ENCODE data around the gene CHRNA4.

The CHRNA4 gene

GRCh38 chr20:63396300-63396699 is 35.2 kb upstream of the CHRNA4 start:
- TF ChIP-seq CTCF (conservative IDR thresholded peaks at IDR 0.05) = no peak
- H3K27ac ChIP-seq = no peak overlapping the region

- no peak for TF ChIP-seq CTCF (conservative IDR thresholded peaks at IDR 0.05)
- H3K27ac ChIP-seq = no peak overlapping the region
Measured at GRCh38 chr20:63395723-63396122, 34.6 kb upstream of the CHRNA4 start.

GRCh38 chr20:63394920-63395455 is 33.8 kb upstream of the CHRNA4 start:
- H3K27ac ChIP-seq = no peak overlapping the region
- TF ChIP-seq CTCF (conservative IDR thresholded peaks at IDR 0.05) = no peak

GRCh38 chr20:63394069-63394919 is 33.1 kb upstream of the CHRNA4 start:
- no peak overlapping the region for H3K27ac ChIP-seq
- TF ChIP-seq CTCF (conservative IDR thresholded peaks at IDR 0.05) = no peak

- no peak overlapping the region for H3K27ac ChIP-seq
- no peak for TF ChIP-seq CTCF (conservative IDR thresholded peaks at IDR 0.05)
Measured at GRCh38 chr20:63393566-63393965, 32.4 kb upstream of the CHRNA4 start.

- H3K27ac ChIP-seq = no peak overlapping the region
- TF ChIP-seq CTCF (conservative IDR thresholded peaks at IDR 0.05) = no peak
Measured at GRCh38 chr20:63392465-63393365, 31.6 kb upstream of the CHRNA4 start.

- TF ChIP-seq CTCF (conservative IDR thresholded peaks at IDR 0.05) = no peak
- H3K27ac ChIP-seq = no peak overlapping the region
Measured at GRCh38 chr20:63387917-63388316, 26.8 kb upstream of the CHRNA4 start.
